Activated effector memory CD4-positive, alpha-beta T cell treated with anti-CD3 and anti-CD28 coated beads, Interleukin-2, amount 50 U/mL, for 16 hours (primary cell): ENCODE data around the gene RPS29.

Experiments
- DNase-seq: peaks from one replicate; pipeline ENCODE4 v3.0.0-alpha.2; 2020

RPS29 gene

GRCh38 chr14:49549446-49549845 is 36.7 kb downstream of the RPS29 start:
- DNase-seq, result no peak

- DNase-seq, result no peak
Measured at GRCh38 chr14:49546766-49547165, 39.4 kb downstream of the RPS29 start.

- DNase-seq, result no peak
Measured at GRCh38 chr14:49545716-49546115, 40.5 kb downstream of the RPS29 start.

- no peak for DNase-seq
Measured at GRCh38 chr14:49545071-49545470, 41.1 kb downstream of the RPS29 start.

- no peak for DNase-seq
Measured at GRCh38 chr14:49541049-49541448, 45.1 kb downstream of the RPS29 start.

- no peak for DNase-seq
Measured at GRCh38 chr14:49538852-49539251, 47.3 kb downstream of the RPS29 start.
